ENCODE results near the gene MRPL42.

MRPL42 gene

DNA sequence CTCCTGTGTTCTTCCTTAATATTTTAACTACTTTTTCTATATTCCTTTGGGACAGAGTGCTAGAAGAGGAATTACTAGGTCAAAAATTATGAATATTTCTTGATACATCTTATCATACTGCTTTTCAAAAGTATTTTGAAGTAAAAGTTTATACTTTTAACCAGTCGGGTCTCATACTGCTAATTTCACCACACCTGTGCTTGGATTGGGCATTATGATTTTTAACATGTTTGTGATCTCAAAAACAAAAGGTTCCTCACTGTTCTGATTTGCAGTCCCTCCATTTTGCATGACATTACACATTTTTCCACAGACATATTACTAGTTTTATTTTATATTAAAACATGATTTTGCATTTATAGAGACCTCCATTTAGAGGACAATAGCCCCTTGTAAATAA is 32.9 kb downstream of the MRPL42 start:
- DNase-seq (ENCODE audit: low spot score), result no peak

DNA sequence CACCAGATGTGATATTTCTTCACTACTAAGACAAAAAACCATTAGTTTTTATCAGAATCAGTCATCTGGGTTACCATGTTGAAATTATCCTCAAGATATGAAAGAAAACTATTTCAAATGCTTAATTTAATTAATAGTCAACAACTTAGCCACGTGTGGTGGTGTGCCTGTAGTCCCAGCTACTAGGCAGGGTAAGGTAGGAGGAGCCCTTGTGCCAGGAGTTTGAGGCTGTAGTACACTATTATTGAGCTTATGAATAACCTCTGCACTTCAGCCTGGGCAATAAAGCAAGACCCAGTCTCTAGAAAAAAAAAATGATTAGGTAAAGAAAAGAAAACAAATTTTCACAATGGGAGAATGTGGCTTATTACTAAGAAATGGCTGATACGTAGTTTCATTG is 33.4 kb downstream of the MRPL42 start:
- DNase-seq (ENCODE audit: low spot score), result no peak

DNA sequence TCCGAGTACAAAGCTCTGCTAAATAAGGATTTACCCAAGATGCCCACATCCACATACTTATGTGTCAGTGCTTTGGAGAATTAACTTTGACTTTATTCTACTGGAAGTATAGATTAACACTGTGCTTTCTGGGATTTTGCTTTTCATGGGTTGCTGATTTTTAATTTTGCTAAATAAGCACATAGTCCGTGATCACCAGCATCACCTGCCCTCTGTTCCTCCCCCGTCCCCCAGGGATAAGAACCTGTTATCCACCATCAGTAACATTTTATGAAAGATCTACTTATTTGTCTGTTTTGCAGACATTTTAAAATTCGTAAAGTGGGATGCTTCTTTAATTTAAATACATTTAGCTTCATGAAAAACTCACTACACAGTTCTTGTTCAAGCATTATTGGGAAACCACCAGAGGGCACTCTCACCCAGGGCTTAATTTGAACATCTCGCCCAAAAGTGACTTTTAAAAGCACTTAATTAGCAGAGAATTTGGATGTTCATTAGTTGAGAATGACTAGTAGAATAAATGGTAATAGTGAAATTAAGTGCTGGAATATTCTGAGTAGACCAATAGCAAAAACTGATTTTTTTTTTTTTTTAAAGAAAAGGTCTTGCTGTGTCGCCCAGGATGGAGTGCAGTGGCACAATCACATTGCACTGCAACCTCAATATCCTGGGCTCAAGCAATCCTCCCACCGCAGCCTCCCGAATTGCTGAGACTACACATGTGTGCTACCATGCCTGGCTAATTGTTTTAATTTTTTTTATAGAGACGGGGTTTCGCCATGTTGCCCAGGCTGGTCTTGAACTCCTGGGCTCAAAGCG is 35.7 kb downstream of the MRPL42 start:
- peak; percentile 34 for DNase-seq (ENCODE audit: low spot score)

DNA sequence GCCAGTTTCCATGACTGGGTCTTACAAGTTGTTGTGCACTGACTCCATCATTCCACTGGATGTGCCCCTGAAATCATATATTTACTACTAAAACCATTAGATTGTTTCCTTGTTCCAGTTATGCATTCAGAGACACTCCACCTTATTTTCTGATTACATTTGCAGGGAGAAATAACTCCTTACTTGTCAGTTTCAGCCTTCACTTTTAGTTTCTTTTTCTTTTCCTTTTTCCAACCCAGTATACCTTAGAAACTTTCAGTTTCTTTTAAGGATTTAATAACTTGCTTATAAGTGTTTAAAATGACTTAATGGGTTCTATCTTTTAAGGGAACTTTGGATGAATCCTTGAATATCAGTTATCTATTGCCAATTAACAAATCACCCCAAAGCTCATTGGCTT is 39.9 kb downstream of the MRPL42 start:
- no peak for DNase-seq (ENCODE audit: low spot score)

DNA sequence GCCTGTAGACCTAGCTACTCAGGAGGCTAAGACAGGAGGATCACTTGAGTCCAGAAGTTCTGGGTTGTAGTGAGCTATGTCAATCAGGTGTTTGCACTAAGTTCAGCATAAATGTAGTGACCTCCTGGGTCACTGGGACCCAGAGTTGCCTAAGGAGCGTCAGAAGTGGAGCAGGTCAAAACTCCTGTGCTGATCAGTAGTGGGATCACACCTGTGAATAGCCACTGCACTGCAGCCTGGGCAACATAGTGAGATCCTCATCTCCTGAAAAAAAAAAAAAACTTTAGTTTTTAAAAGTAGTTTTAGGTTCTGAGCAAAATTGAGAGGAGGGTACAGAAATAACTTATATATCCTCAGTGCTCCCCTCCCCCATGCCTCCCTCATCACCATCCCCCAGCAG is 42.2 kb downstream of the MRPL42 start:
- DNase-seq (ENCODE audit: low spot score), result no peak

DNA sequence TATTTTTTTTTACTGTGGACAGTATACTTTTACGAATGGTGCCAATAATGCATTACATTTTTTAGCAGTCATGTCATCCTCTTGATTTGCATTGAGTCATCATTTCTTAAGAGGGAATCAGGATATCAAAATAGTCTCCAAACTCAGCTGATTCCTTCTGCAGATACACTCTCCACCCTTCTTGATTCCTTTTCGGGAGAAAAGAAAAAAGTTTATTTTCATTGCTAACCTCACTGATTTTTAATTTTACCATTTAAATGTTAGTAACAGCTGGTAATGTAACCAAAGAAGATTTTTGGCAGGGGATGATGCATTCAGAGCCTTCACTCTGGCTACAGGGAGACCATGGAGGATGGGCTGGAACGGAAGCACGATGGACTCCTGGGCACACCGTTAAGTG is 47.5 kb downstream of the MRPL42 start:
- DNase-seq (ENCODE audit: low spot score), result no peak

DNA sequence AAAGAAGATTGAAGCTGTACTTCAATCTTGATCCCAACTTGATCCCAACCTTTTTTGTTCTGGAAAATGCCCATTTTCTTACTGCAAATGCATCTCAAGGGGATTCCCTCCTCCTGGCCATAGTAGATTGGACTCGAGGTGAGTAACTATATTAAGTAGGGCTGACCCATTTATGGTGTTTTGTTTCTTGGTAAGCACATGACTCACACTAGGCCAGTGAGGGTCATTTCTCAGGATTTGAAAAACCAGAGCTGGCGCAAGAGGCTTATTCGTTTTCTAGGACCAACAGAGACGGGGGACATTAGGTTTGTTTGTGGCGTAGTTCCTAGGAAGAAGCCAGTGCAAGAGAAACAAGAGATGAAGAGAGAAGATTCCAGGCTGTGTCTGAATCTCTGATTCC is 51.4 kb downstream of the MRPL42 start:
- DNase-seq (ENCODE audit: low spot score), result no peak

DNA sequence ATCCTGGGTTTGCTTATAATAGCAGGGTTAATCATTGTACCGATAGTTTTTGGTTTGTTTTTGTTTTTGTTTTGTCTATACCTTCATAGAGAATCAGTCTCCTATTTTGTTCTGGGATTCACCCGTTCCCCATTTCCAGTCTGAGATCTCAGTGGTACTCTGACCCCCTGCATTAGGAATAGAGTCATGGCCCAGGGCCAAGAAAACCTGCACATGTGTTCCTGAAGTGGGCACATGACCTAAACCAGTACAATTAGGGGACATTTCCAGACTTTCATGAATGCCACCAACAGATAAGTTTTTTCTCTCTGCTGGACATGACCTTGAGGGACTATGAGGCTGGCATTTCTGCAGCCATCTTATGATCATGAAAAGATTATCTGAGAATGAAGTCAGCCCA is 52.5 kb downstream of the MRPL42 start:
- no peak for DNase-seq (ENCODE audit: low spot score)

DNA sequence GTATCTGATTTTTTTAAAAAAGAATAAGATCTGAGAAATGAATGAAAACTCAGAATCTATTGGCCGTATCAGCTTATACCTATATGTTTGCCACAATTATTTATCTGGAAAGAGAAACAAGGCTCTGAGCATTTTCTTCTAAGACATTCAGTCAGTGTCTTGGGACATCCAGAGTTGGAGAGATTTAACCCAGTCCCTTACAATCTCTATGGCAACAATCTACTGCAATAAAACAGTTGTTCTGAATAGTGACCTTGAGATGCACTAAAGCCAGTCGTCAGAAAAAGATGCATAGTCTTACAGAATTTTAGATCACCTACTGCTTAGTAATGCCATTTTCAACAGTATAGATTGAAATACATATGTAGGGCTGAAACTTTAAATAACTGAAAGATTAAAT is 53.1 kb downstream of the MRPL42 start:
- DNase-seq (ENCODE audit: low spot score), result no peak

DNA sequence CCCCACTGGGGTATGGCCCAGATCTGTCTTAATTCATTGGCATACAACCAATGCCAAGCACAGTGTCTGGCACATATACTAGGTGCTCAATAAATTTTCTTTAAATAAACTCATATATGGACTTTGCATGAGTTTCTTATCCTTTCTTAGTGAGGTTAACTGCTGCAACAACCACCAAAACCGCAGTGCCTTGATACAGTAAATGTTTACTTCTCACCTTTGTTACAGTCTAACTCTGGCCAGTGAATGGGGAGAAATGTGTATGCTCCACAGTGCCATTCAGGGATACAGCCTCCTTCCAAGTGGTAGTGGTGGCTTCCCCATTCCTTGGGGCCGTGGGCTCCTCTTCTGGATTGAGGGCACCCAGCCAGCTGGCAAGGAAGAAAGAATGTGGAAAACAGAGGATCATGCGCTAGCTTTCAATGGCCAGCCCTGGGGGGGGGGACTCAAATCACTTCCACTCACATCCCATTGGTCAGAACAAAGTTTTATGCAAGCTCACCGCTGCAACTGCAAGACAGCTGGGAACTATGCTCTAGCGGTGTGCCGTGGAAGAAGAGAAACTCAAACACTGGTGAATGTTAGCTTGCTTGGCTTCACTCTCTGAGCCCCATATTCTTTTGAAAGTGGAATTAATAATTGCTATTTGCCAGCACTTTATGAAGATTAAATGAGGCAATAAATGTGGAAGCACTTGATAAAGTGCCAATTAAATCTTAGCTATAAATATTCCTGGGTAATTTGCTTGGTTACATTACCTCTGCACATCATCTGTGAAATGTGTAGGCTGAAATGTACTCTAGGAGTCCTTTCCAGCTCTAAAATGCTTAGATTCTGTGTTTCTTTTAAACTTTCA is 54.1 kb downstream of the MRPL42 start:
- no peak for DNase-seq (ENCODE audit: low spot score)

DNA sequence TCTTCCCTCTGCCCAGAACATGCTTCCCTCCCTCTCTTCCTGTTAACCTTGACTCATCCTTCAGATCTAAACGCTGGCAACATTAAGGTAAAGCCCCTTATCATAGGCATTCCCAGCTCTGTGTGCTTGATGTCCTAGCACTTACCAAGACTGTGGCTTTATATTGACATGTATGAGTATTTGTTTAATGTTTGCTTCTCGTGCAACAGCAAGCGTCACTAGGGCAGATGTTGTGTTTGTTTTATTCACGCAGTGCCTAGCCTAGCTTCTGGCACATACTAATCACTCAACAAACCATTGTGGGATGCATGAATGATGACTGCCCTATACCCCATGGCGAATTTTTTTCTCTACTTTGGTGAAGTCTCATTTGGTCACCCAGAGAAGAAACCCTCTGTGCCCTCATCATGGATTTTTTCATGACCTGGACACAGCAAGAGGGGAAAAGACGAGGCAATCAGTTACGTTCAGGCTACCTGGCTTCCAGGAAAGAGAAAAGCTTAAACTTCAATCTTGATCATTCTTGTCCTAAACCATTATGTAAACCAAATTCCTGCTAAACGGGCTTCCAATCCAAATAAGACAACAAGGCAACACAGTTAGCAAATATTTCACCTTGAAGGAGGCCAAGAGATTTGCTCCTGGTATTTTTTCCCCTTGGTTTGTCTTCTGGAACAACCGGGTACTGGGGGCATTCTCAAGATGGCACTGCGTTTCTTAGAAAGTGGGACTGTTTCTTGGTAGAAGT is 57.2 kb downstream of the MRPL42 start:
- DNase-seq (ENCODE audit: low spot score), result no peak

DNA sequence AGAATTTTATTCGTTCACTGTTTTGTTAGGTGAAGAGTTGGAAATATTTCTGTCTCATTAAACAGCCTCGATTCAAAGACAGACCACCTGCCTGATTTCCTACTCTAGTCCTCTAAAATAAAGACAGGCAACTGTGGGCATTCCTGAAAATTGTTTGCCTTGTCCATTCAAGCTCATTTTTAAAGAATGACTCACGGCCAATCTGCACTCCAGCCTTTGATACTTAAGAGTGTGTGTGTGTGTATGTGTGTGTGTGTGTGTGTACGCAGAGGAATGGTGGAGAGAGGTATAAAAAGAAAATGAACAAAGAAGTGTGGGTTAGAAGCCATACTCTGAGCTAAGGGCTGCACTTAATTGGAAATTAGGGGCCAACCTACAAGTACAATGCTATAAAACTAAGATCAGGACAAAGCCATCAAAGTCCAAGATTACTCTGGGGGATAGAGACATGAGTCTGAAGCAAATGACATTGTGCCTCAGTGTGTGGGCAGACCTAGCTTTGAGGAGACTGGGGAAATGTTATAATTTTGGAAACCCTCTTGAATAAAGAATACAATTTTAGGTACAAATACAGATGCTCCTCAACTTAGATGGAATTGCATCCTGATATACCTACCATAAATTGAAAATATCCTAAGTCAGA is 59.6 kb downstream of the MRPL42 start:
- DNase-seq (ENCODE audit: low spot score), result no peak

DNA sequence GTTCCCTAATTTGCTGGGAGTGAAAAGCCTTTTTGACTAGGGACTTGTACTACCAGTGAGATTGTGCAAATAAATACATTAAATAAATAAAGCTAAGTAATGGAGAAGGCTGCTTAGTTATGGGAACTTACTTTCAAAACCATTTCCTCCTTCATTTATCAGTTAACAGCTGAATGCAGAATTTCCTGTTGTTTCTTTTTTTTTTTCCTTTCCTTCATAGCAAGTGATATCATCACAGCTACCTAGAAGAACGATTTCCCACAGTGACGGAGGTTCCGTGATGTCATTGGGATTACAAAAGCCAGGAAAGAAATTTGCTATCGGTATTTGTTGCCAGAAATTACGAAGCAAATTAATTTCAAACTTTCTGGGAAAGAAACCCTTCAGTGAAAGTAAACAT is 63.0 kb downstream of the MRPL42 start:
- DNase-seq (ENCODE audit: low spot score), result no peak

DNA sequence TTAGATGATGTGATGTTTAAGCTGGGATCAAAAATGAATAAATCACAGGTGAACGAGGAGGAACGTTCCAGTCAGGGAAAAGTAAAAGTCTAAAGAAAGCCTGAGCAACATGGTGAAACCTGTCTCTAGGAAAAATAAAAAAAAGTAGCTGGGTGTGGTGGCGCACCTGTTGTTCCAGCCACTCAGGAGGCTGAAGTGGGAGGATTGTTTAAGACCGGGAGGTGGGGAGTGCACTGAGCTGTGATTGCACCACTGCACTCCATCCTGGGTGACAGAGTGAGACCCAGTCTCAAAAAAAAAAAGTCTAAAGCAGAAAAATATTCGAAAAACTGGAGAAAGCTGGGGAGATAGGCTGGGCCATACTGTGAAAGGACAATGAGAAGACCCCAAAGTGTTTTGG is 66.0 kb downstream of the MRPL42 start:
- DNase-seq (ENCODE audit: low spot score), result no peak

DNA sequence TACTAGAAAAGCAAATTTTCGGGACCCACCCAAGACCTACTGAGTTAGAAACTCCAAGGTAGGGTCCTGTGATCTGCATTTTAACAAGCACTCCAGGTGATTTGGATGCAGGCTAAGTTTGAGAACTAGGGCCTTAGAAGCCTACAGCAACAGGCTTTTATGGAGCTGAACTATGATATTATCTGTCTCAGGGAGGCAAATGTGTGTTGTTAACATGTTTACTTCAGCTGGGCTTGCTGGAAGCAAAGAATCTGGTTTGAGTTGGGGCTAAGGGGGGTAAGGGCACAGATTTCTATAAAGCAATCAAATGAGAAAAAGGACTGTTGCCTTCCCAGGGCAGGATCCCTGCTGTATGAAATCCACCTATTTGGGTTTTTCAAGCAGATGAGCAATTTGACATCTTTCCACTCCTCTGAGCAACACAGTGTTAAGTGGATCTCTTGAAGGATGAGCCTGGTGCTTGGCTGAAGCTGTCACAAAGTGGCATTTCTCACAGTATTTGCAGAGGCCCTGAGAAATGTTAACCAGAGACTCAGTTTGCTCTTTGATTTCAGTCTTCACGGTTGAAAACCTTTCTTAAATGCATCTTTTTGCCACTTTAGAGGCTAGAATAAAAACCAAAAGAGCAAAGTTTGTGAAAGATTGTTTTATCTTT is 68.9 kb downstream of the MRPL42 start:
- DNase-seq (ENCODE audit: low spot score), result no peak

DNA sequence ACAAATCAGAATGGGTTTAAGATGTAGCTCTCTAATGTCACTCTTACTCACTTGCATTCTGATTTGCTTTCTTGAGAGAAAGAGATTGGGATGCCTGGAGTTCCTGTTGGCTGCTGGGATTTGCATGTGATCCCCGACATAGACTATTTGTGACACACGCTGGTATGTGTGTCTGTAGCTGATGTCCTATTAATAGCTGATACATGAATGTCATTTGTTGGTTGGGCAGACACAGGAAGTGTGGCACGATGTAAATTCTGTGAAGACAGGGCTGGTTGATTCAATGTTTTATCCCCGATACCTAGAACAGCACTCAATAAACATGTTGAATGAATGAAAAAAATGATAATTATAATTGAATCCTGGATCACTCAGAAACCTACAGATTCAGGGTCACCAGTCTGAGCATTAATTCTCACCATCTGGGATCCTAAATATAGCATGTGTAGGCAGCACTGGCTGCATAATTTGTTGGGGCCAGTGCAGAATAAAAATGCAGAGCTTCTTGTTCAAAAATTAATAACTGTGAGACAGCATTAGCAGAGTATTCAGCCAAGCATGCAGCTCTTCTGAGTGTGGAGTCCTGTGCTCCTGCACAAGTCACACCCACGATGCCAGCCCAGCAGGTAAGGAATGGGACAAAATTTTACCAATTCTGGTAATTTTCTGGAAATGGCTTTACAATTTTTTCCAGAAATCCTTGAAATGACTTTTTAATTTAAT is 69.6 kb downstream of the MRPL42 start:
- no peak for DNase-seq (ENCODE audit: low spot score)

DNA sequence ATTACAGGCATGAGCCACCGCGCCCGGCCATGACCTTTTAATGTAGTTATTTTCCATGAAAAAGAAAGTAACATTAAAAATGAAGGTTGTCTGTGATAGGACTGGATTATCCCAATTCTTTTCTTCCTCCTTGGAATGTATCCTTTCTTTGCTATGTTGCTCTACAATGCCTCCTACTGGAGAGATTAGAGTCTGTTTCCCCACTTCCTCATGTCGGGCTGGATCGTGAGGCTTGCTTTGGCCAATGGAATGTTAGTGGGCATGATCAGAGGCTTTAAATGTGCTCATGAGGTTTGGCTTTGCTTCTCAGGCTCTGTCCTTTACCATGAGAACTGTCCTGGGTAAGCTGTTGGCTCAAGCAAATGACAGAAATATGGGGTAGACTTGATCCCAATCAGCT is 70.5 kb downstream of the MRPL42 start:
- DNase-seq (ENCODE audit: low spot score), result no peak

DNA sequence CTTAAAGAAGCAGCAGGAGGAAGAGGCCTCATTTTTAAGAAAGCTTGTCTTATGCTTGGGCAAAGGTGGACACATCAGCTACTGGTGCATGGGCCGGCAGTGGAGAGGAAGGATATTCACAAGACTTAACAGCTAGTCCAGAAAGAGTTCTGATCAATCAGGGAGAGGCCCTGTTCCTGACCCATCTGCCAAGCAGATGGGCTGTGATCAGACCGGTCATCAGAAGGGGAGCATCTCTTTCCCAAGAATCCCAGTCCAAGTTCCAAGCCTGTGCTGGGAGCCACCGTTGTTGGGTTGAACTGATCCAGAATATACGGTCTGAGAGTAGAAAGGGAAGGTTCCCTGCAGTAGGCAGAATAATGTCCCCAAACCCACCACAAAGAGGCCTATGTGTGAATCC is 72.5 kb downstream of the MRPL42 start:
- no peak for DNase-seq (ENCODE audit: low spot score)

DNA sequence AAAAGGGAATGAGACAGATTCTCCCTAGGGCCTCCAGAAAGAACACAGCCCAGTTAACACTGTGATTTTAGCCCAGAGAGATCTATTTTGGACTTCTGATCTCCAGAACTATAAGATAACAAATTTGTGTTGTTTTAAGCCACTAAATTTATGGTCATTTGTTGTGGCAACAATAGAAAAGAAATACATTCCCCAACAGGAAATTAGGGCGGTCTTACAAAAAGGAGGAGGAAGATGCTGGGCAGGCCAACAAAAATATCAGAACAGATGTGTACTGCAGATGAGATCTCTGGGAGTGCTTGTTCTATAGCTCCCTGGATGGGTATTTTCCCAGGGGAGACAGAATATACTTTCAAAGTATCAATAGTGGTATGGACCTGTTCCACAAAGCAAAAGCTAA is 73.2 kb downstream of the MRPL42 start:
- DNase-seq (ENCODE audit: low spot score), result no peak

DNA sequence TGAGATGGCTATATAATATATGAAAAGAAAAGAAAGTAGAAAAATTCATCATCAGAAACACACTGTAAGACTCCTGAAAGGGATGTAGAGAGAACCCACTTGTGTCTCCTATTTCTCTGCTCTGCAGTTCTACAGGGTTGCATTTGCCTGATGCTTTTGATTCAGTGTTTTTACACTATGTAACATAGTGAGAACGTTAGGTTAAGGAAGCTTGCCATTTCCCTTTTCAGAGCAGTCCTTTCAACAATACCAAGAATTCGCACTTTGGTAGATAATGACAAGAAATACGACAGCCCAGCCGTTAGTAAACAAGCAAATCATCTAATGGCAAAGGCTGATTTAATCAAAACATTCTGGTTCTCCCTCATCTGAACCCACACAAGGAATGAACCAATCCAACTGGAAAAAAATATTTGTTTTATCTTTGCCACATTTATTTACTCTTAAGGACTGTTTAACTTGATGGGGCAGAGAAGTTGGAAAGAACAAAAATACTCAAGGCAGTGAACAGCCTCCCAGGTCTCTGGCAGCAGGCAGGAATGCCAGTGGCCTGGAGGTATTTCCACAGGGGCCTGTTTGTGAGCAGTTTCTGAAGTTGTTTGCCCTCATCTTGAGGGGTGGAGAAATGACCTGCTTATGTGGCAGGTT is 74.4 kb downstream of the MRPL42 start:
- no peak for DNase-seq (ENCODE audit: low spot score)

DNA sequence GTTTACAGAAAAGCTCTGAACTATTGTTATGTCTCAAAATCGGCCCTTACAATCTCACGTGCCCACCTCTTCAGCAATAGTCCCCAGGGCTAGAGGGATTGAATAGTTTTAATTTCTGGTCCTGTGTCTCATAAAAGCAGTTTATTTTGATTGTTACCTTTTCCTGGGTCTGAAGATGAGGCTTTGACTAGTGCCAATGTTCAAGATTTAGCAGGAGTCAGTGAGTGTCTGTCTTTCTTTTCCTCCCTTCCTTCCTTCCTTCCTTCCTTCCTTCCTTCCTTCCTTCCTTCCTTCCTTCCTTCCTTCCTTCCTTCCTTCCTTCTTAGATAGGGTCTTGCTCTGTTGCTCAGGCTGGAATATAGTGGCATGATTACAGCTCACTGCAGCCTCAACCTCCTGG is 80.5 kb downstream of the MRPL42 start:
- DNase-seq (ENCODE audit: low spot score), result no peak

All from globus pallidus (tissue), 1 donor.